Right lung (tissue), 5 donors: ENCODE results near the gene SH3PXD2A. TPM values are rescaled to one million over a fixed set of nuclear protein-coding genes. Genes with fewer than 3 reads are reported as not detected.
"Not testable (repeated sequence)": the region's sequence is repeated elsewhere in the genome, so short reads cannot be mapped to it uniquely, and the experiment has no call there.

Experiments
- DNase-seq, 2 donors: peaks; one replicate each; pipeline ENCODE4 v3.0.0-alpha.2; 2013
- polyA plus RNA-seq, 5 donors: library from polyadenylated mRNA; unstranded; fragments of 120-200 nt; gene quantifications; one replicate each; pipeline versions ENCODE4 v1.2.1 to v1.2.3, GENCODE V29; 2013; ENCODE audit warnings: inconsistent platforms in 1 of 5, low replicate concordance in 1 of 5; ENCODE audit not compliant: insufficient read length in 5 of 5, insufficient read depth in 1 of 5

Gene SH3PXD2A
- polyA plus RNA-seq, 5 donors, result 77.6 to 101 (median 84.0) TPM

- DNase-seq, result no peak
Observed at GRCh38 chr10:103747193-103747865, 108.0 kb downstream of the SH3PXD2A start.

GRCh38 chr10:103746598-103746997 is 108.8 kb downstream of the SH3PXD2A start:
- no peak for DNase-seq

- DNase-seq, result no peak
Observed at GRCh38 chr10:103745341-103746247, 109.8 kb downstream of the SH3PXD2A start.

- no peak for DNase-seq
Observed at GRCh38 chr10:103742824-103743223, 112.6 kb downstream of the SH3PXD2A start.

GRCh38 chr10:103740611-103741010 is 114.8 kb downstream of the SH3PXD2A start:
- DNase-seq, result peak in 1 of 2 donors; percentile 29

- DNase-seq, result peak; percentile 70 to 79
Observed at GRCh38 chr10:103739039-103739764, 116.2 kb downstream of the SH3PXD2A start.

GRCh38 chr10:103737735-103738367 is 117.5 kb downstream of the SH3PXD2A start:
- no peak for DNase-seq

- no peak for DNase-seq
Observed at GRCh38 chr10:103736763-103737162, 118.6 kb downstream of the SH3PXD2A start.

- no peak for DNase-seq
Observed at GRCh38 chr10:103736044-103736443, 119.3 kb downstream of the SH3PXD2A start.

- DNase-seq, result no peak
Observed at GRCh38 chr10:103734731-103735130, 120.6 kb downstream of the SH3PXD2A start.

- no peak for DNase-seq
Observed at GRCh38 chr10:103733045-103733419, 122.3 kb downstream of the SH3PXD2A start.

- DNase-seq, result no peak
Observed at GRCh38 chr10:103732339-103733044, 122.9 kb downstream of the SH3PXD2A start.

- no peak for DNase-seq
Observed at GRCh38 chr10:103731609-103732270, 123.6 kb downstream of the SH3PXD2A start.

- DNase-seq, result not testable (repeated sequence)
Observed at GRCh38 chr10:103731026-103731425, 124.3 kb downstream of the SH3PXD2A start.

GRCh38 chr10:103729851-103730250 is 125.5 kb downstream of the SH3PXD2A start:
- no peak for DNase-seq

GRCh38 chr10:103727991-103728689 is 127.2 kb downstream of the SH3PXD2A start:
- DNase-seq, result no peak

GRCh38 chr10:103727546-103727963 is 127.8 kb downstream of the SH3PXD2A start:
- peak; percentile 78 to 82 for DNase-seq

GRCh38 chr10:103726637-103727036 is 128.7 kb downstream of the SH3PXD2A start:
- DNase-seq, result no peak

- DNase-seq, result no peak
Observed at GRCh38 chr10:103725242-103725641, 130.1 kb downstream of the SH3PXD2A start.

GRCh38 chr10:103724771-103725170 is 130.6 kb downstream of the SH3PXD2A start:
- no peak for DNase-seq
